Measurements from ENCODE around the gene FHOD3. TPM values are rescaled to one million over a fixed set of nuclear protein-coding genes. Genes with fewer than 3 reads are reported as not detected.

Gene FHOD3
- total and polyA plus RNA-seq, 11 donors: 109 to 532 (median 262) TPM

DNA sequence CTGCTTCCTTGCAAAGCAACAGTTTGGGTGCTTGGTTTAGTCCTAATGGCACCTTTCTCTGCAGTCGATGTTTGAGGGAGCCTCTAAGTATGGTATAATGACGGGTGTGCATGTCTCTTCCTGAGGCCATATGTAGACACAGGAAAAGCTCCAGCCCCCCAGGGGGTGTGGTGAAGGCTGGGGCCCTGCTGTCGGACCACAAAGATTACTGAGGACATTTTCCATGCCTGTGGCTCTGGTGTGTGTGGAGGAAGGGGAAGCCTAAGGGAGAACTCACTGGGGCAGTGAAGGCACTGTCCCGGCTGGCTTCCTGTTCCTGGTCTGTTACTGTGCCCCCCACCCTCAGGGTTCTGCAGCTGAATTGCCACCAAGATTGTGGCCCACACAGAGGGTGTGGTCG is 187.1 kb downstream of the FHOD3 start:
- Histone ChIP-seq H3K27ac (peak overlapping the region in 2 of 12 donors; percentile 14 to 29), H3K4me3 (no peak overlapping the region), H3K9me3 (no peaks in the 10 kb centered on the region), H3K27me3 (no peaks in the 10 kb centered on the region), H3K36me3 (no peaks in the 10 kb centered on the region), H3K4me1 (peaks cover 0 to 71% (median 14%) of the 10 kb centered on the region in 12 donors)
- DNase-seq (no peak), ATAC-seq (peak in 1 of 4 donors; percentile 8)
- WGBS, 4 donors: 57 to 63% (median 60%) methylated on average over 5 of the region's 5 CpGs
- TF ChIP-seq, protein P1, sequence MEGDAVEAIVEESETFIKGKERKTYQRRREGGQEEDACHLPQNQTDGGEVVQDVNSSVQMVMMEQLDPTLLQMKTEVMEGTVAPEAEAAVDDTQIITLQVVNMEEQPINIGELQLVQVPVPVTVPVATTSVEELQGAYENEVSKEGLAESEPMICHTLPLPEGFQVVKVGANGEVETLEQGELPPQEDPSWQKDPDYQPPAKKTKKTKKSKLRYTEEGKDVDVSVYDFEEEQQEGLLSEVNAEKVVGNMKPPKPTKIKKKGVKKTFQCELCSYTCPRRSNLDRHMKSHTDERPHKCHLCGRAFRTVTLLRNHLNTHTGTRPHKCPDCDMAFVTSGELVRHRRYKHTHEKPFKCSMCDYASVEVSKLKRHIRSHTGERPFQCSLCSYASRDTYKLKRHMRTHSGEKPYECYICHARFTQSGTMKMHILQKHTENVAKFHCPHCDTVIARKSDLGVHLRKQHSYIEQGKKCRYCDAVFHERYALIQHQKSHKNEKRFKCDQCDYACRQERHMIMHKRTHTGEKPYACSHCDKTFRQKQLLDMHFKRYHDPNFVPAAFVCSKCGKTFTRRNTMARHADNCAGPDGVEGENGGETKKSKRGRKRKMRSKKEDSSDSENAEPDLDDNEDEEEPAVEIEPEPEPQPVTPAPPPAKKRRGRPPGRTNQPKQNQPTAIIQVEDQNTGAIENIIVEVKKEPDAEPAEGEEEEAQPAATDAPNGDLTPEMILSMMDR (IDR thresholded peaks at IDR 0.05): no peak
- TF ChIP-seq POLR2A (IDR thresholded peaks at IDR 0.05): no peak
- intact Hi-C loops (cut with DNase I): loop anchor here in 1 of 10 donors (10.0 kb wide), 1 partner anchor 60 kb away; no protein-coding TSS in a partner anchor

DNA sequence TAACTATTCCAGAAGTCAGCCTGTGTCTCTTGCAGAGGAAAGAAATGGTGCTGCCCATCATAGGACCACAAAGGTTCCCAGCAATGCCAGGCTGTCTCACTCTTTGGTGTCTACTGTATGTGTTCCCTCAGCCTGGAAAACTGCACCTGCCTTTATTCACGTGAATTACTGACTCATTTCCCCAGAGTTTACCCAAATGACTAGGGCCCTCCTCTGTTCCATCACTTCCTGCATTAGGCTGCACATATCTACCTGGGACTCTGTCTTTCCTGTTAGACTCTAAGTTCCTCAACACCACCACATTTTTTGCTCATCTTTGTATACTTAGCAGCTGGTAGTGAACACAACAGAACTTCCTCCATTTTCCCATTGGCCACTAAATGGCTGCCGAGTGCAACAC is 188.3 kb downstream of the FHOD3 start:
- Histone ChIP-seq H3K9me3 (no peaks in the 10 kb centered on the region), H3K4me3 (no peak overlapping the region), H3K27me3 (no peaks in the 10 kb centered on the region), H3K27ac (no peak overlapping the region), H3K4me1 (peaks cover 0 to 73% (median 21%) of the 10 kb centered on the region in 12 donors), H3K36me3 (no peaks in the 10 kb centered on the region)
- intact Hi-C loops (cut with DNase I): loop anchor here in 1 of 10 donors (10.0 kb wide), 1 partner anchor 59 kb away; no protein-coding TSS in a partner anchor
- TF ChIP-seq POLR2A (IDR thresholded peaks at IDR 0.05): no peak
- TF ChIP-seq, protein P1 (IDR thresholded peaks at IDR 0.05): no peak
- 83 to 91% (median 85%) methylated on average over 2 of the region's 2 CpGs for WGBS, 4 donors
- no peak for ATAC-seq
- no peak for DNase-seq

DNA sequence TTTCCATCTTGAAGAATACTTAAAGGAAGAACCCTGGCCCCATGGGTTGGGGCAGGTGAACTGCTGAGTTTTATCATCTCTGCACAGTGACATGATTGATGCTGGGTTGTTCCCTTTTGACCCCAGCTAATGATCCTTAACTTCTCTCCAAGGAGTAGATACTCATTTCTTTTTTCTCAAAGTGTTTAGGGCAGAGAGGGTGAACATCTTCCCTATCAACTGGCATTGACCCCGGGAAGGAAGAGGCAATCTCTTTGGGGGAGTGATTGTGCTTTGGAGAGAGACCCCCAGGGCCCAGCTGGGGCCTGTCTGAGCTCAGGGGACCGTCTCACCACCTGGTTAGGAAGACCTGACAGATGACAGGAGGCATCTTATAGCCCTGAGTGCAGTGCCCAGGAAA is 190.6 kb downstream of the FHOD3 start:
- Histone ChIP-seq H3K4me3 (no peak overlapping the region), H3K9me3 (no peaks in the 10 kb centered on the region), H3K4me1 (peaks cover 0 to 58% (median 20%) of the 10 kb centered on the region in 12 donors), H3K27me3 (no peaks in the 10 kb centered on the region), H3K27ac (no peak overlapping the region), H3K36me3 (no peaks in the 10 kb centered on the region)
- intact Hi-C loops (cut with DNase I): loop anchor here in 1 of 10 donors (10.0 kb wide), 1 partner anchor 57 kb away; no protein-coding TSS in a partner anchor
- TF ChIP-seq, protein P1 (IDR thresholded peaks at IDR 0.05): no peak
- TF ChIP-seq POLR2A (IDR thresholded peaks at IDR 0.05): no peak
- 46 to 70% (median 56%) methylated on average over 2 of the region's 2 CpGs for WGBS, 4 donors
- ATAC-seq: no peak
- DNase-seq: no peak

DNA sequence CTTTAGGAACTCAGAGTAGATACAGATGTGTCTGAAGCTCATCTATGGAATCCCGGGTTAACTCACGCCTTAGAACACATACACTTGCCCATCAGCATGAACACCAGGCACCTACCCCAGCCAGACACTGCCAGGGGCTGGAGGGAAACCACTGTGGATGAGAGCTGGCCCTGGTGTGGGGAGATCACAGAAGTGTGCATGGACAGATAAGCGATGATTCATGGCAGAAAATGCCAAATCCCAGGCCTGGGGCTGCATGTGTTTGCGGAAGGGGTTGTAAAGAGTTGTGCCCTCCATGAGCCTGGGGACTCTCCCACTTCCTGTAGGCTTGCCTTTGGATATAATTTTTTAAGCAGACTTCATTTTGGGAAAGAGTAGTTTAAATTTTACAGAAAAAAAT is 193.4 kb downstream of the FHOD3 start:
- no peak for ATAC-seq
- H3K27ac ChIP-seq: no peak overlapping the region
- 88 to 92% (median 90%) methylated on average over 4 of the region's 4 CpGs for WGBS, 4 donors
- no peak overlapping the region for H3K4me3 ChIP-seq
- H3K9me3 ChIP-seq: no peaks in the 10 kb centered on the region
- DNase-seq: no peak
- H3K4me1 ChIP-seq: peaks cover 0 to 65% (median 17%) of the 10 kb centered on the region in 12 donors
- no peak for TF ChIP-seq POLR2A (IDR thresholded peaks at IDR 0.05)
- TF ChIP-seq, protein P1 (IDR thresholded peaks at IDR 0.05): no peak
- no peaks in the 10 kb centered on the region for H3K36me3 ChIP-seq
- no peaks in the 10 kb centered on the region for H3K27me3 ChIP-seq
- intact Hi-C loops (cut with DNase I): no loop called here
